ENCODE data around the gene PTPN14. TPM values are rescaled to one million over a fixed set of nuclear protein-coding genes. Genes with fewer than 3 reads are reported as not detected.

Gene PTPN14
- polyA plus RNA-seq, 1 donor from 2014 or later, result 0.07 TPM

GRCh38 chr1:214318356-214318755 is 233.0 kb downstream of the PTPN14 start:
- Histone ChIP-seq H3K9ac (ENCODE audit: low read length) (no peak overlapping the region), H3K9me2 (ENCODE audit: insufficient read depth, low read length) (no peaks in the 10 kb centered on the region), H3K4me3 (ENCODE audit: low read length) (no peak overlapping the region), H3K4me2 (ENCODE audit: low read length) (no peak overlapping the region), H3K27ac (ENCODE audit: low read length) (no peak overlapping the region), H3K79me2 (replicated peaks; ENCODE audit: insufficient read depth, low read length) (no peaks in the 10 kb centered on the region), H4K20me1 (ENCODE audit: insufficient read depth) (no peaks in the 10 kb centered on the region), H3K9me3 (ENCODE audit: low read length) (no peaks in the 10 kb centered on the region), H3K36me3 (ENCODE audit: insufficient read depth, low read length) (no peaks in the 10 kb centered on the region), H3F3A (ENCODE audit: insufficient read depth, low read length, poor library complexity, severe bottlenecking) (no peaks in the 10 kb centered on the region), H3K27me3 (ENCODE audit: insufficient read depth, low read depth, low read length) (no peaks in the 10 kb centered on the region), H2AFZ (ENCODE audit: low read depth, low read length) (no peak overlapping the region)
- TF ChIP-seq CTCF (IDR thresholded peaks at IDR 0.05; ENCODE audit: poor library complexity, severe bottlenecking) (no peak), POLR2AphosphoS5 (IDR thresholded peaks at IDR 0.05) (no peak), SMC3 (conservative IDR thresholded peaks at IDR 0.05; ENCODE audit: poor library complexity) (no peak), EZH2 (IDR thresholded peaks at IDR 0.05; ENCODE audit: borderline replicate concordance, insufficient read depth, low read length, poor library complexity, severe bottlenecking) (no peak)
- TF ChIP-seq, protein P1, sequence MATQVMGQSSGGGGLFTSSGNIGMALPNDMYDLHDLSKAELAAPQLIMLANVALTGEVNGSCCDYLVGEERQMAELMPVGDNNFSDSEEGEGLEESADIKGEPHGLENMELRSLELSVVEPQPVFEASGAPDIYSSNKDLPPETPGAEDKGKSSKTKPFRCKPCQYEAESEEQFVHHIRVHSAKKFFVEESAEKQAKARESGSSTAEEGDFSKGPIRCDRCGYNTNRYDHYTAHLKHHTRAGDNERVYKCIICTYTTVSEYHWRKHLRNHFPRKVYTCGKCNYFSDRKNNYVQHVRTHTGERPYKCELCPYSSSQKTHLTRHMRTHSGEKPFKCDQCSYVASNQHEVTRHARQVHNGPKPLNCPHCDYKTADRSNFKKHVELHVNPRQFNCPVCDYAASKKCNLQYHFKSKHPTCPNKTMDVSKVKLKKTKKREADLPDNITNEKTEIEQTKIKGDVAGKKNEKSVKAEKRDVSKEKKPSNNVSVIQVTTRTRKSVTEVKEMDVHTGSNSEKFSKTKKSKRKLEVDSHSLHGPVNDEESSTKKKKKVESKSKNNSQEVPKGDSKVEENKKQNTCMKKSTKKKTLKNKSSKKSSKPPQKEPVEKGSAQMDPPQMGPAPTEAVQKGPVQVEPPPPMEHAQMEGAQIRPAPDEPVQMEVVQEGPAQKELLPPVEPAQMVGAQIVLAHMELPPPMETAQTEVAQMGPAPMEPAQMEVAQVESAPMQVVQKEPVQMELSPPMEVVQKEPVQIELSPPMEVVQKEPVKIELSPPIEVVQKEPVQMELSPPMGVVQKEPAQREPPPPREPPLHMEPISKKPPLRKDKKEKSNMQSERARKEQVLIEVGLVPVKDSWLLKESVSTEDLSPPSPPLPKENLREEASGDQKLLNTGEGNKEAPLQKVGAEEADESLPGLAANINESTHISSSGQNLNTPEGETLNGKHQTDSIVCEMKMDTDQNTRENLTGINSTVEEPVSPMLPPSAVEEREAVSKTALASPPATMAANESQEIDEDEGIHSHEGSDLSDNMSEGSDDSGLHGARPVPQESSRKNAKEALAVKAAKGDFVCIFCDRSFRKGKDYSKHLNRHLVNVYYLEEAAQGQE (IDR thresholded peaks at IDR 0.05; ENCODE audit: borderline replicate concordance), result no peak

- no peaks in the 10 kb centered on the region for H3K9me3 ChIP-seq (ENCODE audit: low read length)
- no peaks in the 10 kb centered on the region for H4K20me1 ChIP-seq (ENCODE audit: insufficient read depth)
- no peak overlapping the region for H3K4me2 ChIP-seq (ENCODE audit: low read length)
- no peaks in the 10 kb centered on the region for H3K79me2 ChIP-seq (replicated peaks; ENCODE audit: insufficient read depth, low read length)
- H3K4me3 ChIP-seq (ENCODE audit: low read length), result no peak overlapping the region
- TF ChIP-seq MXI1 (conservative IDR thresholded peaks at IDR 0.05; ENCODE audit: poor library complexity, severe bottlenecking) (no peak), RAD21 (conservative IDR thresholded peaks at IDR 0.05) (no peak), SMC3 (conservative IDR thresholded peaks at IDR 0.05; ENCODE audit: poor library complexity) (no peak), TAF1 (IDR thresholded peaks at IDR 0.05; ENCODE audit: low read depth) (no peak), CTCF (IDR thresholded peaks at IDR 0.05; ENCODE audit: poor library complexity, severe bottlenecking) (no peak), POLR2AphosphoS5 (IDR thresholded peaks at IDR 0.05) (no peak), EP300 (conservative IDR thresholded peaks at IDR 0.05; ENCODE audit: poor library complexity, severe bottlenecking) (no peak)
- TF ChIP-seq, protein P1 (IDR thresholded peaks at IDR 0.05; ENCODE audit: borderline replicate concordance), result no peak
- H3K27me3 ChIP-seq (ENCODE audit: insufficient read depth, low read depth, low read length), result no peaks in the 10 kb centered on the region
- H3K27ac ChIP-seq (ENCODE audit: low read length), result no peak overlapping the region
- no peaks in the 10 kb centered on the region for H3K9me2 ChIP-seq (ENCODE audit: insufficient read depth, low read length)
- H3K9ac ChIP-seq (ENCODE audit: low read length), result no peak overlapping the region
- no peaks in the 10 kb centered on the region for H3F3A ChIP-seq (ENCODE audit: insufficient read depth, low read length, poor library complexity, severe bottlenecking)
- no peak overlapping the region for H2AFZ ChIP-seq (ENCODE audit: low read depth, low read length)
- H3K36me3 ChIP-seq (ENCODE audit: insufficient read depth, low read length), result no peaks in the 10 kb centered on the region
Measured at GRCh38 chr1:214317734-214318133, 233.7 kb downstream of the PTPN14 start.

Data from neural cell (in vitro differentiated cells).